Measurements from ENCODE around the gene ABCC6. TPM values are rescaled to one million over a fixed set of nuclear protein-coding genes. Genes with fewer than 3 reads are reported as not detected.

ABCC6 gene
- total and polyA plus RNA-seq, 10 of the 15 experiments (the other 5 are each of a cell fraction or from before 2014, with no cell fraction given) = 0.05 to 0.13 (median 0.06) TPM; not detected in 5

DNA sequence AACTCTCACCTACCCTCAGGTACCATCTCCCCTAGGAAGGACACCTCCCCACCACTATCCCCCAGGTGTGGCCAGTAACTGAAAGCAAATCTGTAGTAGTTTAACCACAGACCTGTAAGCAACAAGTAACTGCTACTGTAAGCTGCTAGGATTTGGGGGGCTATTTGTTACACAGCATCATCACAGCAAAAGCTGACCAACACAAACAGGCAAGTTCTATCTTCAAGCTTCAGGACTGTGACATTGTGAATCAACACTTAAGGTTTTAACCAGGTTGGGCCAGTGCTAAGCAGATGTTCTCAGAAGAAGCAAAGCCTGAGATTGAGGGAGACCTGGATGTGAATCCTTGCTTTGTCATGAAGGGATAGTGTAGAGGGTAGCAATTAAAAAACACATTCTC lies 47.0 kb downstream of the ABCC6 start:
- Histone ChIP-seq H3K4me2 (ENCODE audit: control insufficient read depth, insufficient read depth) (no peak overlapping the region), H3K4me3 (no peak overlapping the region), H3K9me3 (replicated peaks; ENCODE audit: control insufficient read depth, insufficient read depth, low read length) (no peaks in the 10 kb centered on the region; the same call in 2 of the 3 replicates), H3K79me2 (ENCODE audit: control insufficient read depth, insufficient read depth, low read length) (no peaks in the 10 kb centered on the region), H4K20me1 (ENCODE audit: control insufficient read depth, insufficient read depth) (no peaks in the 10 kb centered on the region), H3K4me1 (ENCODE audit: control insufficient read depth, insufficient read depth, low read length) (no peaks in the 10 kb centered on the region), H3K9ac (ENCODE audit: control insufficient read depth, insufficient read depth, low read length) (no peak overlapping the region), H3K27me3 (replicated peaks in 1 of 2; ENCODE audit: control insufficient read depth in 2 of 2, insufficient read depth in 2 of 2, low read length in 1 of 2) (no peaks in the 10 kb centered on the region), H3K36me3 (ENCODE audit: control insufficient read depth in 2 of 2, insufficient read depth in 2 of 2, low read length in 1 of 2) (no peaks in the 10 kb centered on the region), H2AFZ (ENCODE audit: control insufficient read depth, low read depth, low read length) (no peak overlapping the region), H3K27ac (ENCODE audit: control insufficient read depth, insufficient read depth) (no peak overlapping the region)
- no peak for FAIRE-seq
- in situ Hi-C loops (cut with MboI) (no loop called here), intact Hi-C loops (cut with micrococcal nuclease; ENCODE audit: unreplicated experiment) (no loop called here)
- no TSS peak for BruUV-seq (replicated peaks)
- ChIA-PET POLR2A (no interaction called here), RAD21 (ENCODE audit: unreplicated experiment) (no interaction called here), CTCF (interaction anchor here (1.0 kb wide), 1 partner anchor 11 kb away, joined by 3 read pairs; no protein-coding TSS in a partner anchor), SMC1A (ENCODE audit: uncharacterized antibody, unreplicated experiment) (no interaction called here)
- ATAC-seq = no peak
- DNase-seq (ENCODE audit: low read depth, low spot score) = no peak
- TF ChIP-seq, protein P1, sequence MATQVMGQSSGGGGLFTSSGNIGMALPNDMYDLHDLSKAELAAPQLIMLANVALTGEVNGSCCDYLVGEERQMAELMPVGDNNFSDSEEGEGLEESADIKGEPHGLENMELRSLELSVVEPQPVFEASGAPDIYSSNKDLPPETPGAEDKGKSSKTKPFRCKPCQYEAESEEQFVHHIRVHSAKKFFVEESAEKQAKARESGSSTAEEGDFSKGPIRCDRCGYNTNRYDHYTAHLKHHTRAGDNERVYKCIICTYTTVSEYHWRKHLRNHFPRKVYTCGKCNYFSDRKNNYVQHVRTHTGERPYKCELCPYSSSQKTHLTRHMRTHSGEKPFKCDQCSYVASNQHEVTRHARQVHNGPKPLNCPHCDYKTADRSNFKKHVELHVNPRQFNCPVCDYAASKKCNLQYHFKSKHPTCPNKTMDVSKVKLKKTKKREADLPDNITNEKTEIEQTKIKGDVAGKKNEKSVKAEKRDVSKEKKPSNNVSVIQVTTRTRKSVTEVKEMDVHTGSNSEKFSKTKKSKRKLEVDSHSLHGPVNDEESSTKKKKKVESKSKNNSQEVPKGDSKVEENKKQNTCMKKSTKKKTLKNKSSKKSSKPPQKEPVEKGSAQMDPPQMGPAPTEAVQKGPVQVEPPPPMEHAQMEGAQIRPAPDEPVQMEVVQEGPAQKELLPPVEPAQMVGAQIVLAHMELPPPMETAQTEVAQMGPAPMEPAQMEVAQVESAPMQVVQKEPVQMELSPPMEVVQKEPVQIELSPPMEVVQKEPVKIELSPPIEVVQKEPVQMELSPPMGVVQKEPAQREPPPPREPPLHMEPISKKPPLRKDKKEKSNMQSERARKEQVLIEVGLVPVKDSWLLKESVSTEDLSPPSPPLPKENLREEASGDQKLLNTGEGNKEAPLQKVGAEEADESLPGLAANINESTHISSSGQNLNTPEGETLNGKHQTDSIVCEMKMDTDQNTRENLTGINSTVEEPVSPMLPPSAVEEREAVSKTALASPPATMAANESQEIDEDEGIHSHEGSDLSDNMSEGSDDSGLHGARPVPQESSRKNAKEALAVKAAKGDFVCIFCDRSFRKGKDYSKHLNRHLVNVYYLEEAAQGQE (IDR thresholded peaks at IDR 0.05; ENCODE audit: low read depth, low read length) = no peak
- no peak for TF ChIP-seq IRF4 (IDR thresholded peaks at IDR 0.05; ENCODE audit: low read depth, low read length)
- TF ChIP-seq, protein P2, sequence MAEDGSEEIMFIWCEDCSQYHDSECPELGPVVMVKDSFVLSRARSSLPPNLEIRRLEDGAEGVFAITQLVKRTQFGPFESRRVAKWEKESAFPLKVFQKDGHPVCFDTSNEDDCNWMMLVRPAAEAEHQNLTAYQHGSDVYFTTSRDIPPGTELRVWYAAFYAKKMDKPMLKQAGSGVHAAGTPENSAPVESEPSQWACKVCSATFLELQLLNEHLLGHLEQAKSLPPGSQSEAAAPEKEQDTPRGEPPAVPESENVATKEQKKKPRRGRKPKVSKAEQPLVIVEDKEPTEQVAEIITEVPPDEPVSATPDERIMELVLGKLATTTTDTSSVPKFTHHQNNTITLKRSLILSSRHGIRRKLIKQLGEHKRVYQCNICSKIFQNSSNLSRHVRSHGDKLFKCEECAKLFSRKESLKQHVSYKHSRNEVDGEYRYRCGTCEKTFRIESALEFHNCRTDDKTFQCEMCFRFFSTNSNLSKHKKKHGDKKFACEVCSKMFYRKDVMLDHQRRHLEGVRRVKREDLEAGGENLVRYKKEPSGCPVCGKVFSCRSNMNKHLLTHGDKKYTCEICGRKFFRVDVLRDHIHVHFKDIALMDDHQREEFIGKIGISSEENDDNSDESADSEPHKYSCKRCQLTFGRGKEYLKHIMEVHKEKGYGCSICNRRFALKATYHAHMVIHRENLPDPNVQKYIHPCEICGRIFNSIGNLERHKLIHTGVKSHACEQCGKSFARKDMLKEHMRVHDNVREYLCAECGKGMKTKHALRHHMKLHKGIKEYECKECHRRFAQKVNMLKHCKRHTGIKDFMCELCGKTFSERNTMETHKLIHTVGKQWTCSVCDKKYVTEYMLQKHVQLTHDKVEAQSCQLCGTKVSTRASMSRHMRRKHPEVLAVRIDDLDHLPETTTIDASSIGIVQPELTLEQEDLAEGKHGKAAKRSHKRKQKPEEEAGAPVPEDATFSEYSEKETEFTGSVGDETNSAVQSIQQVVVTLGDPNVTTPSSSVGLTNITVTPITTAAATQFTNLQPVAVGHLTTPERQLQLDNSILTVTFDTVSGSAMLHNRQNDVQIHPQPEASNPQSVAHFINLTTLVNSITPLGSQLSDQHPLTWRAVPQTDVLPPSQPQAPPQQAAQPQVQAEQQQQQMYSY (CRISPR knock-in tag; IDR thresholded peaks at IDR 0.05) = no peak
- no peak for TF ChIP-seq CEBPB (IDR thresholded peaks at IDR 0.05; ENCODE audit: borderline replicate concordance in 1 of 2, low read depth in 2 of 2, low read length in 2 of 2)
- no peak for TF ChIP-seq ZNF622 (IDR thresholded peaks at IDR 0.05)
- TF ChIP-seq, protein P3, sequence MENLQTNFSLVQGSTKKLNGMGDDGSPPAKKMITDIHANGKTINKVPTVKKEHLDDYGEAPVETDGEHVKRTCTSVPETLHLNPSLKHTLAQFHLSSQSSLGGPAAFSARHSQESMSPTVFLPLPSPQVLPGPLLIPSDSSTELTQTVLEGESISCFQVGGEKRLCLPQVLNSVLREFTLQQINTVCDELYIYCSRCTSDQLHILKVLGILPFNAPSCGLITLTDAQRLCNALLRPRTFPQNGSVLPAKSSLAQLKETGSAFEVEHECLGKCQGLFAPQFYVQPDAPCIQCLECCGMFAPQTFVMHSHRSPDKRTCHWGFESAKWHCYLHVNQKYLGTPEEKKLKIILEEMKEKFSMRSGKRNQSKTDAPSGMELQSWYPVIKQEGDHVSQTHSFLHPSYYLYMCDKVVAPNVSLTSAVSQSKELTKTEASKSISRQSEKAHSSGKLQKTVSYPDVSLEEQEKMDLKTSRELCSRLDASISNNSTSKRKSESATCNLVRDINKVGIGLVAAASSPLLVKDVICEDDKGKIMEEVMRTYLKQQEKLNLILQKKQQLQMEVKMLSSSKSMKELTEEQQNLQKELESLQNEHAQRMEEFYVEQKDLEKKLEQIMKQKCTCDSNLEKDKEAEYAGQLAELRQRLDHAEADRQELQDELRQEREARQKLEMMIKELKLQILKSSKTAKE (IDR thresholded peaks at IDR 0.05; ENCODE audit: low read depth, poor library complexity, severe bottlenecking) = no peak
- no peak for TF ChIP-seq WRNIP1 (IDR thresholded peaks at IDR 0.05; ENCODE audit: borderline replicate concordance, low read depth, low read length)
- no peak for TF ChIP-seq RAD21 (IDR thresholded peaks at IDR 0.05; ENCODE audit: insufficient read depth, low read depth, low read length)
- TF ChIP-seq SUPT20H (IDR thresholded peaks at IDR 0.05; ENCODE audit: borderline replicate concordance, control insufficient read depth, low read depth, low read length) = no peak
- TF ChIP-seq JUND (IDR thresholded peaks at IDR 0.05; ENCODE audit: low read depth, low read length) = no peak
- no peak for TF ChIP-seq NR2C1 (IDR thresholded peaks at IDR 0.05)
- TF ChIP-seq KLF5 (IDR thresholded peaks at IDR 0.05; ENCODE audit: partially characterized antibody) = no peak

Data from GM12878 (cell line).